Measurements from ENCODE around the gene MPV17.
"Not testable (repeated sequence)": the region's sequence is repeated elsewhere in the genome, so short reads cannot be mapped to it uniquely, and the experiment has no call there.

Gene MPV17

GRCh38 chr2:27335311-27335710 lies 12.4 kb upstream of the MPV17 start:
- H3K36me3 ChIP-seq (ENCODE audit: control insufficient read depth, insufficient read depth, low read length) = peaks cover 24% of the 10 kb centered on the region
- no peaks in the 10 kb centered on the region for H3K27me3 ChIP-seq (replicated peaks; ENCODE audit: control insufficient read depth, insufficient read depth, low read length)
- no peak for TF ChIP-seq CTCF (IDR thresholded peaks at IDR 0.05; ENCODE audit: insufficient read depth, low read length, poor library complexity, severe bottlenecking)
- H3K4me3 ChIP-seq (replicated peaks; ENCODE audit: low read depth, low read length) = no peak overlapping the region
- DNase-seq (ENCODE audit: extremely low read depth, insufficient read length) = no peak

GRCh38 chr2:27324720-27325119 lies 1.8 kb upstream of the MPV17 start:
- Histone ChIP-seq H3K27me3 (replicated peaks; ENCODE audit: control insufficient read depth, insufficient read depth, low read length) (no peaks in the 10 kb centered on the region), H3K4me3 (replicated peaks; ENCODE audit: low read depth, low read length) (no peak overlapping the region), H3K36me3 (ENCODE audit: control insufficient read depth, insufficient read depth, low read length) (peaks cover 19% of the 10 kb centered on the region)
- no peak for DNase-seq (ENCODE audit: extremely low read depth, insufficient read length)
- TF ChIP-seq CTCF (IDR thresholded peaks at IDR 0.05; ENCODE audit: insufficient read depth, low read length, poor library complexity, severe bottlenecking) = no peak

- Histone ChIP-seq H3K27me3 (replicated peaks; ENCODE audit: control insufficient read depth, insufficient read depth, low read length) (no peaks in the 10 kb centered on the region), H3K4me3 (replicated peaks; ENCODE audit: low read depth, low read length) (peak overlapping the region; percentile 86), H3K36me3 (ENCODE audit: control insufficient read depth, insufficient read depth, low read length) (peaks cover 15% of the 10 kb centered on the region)
- DNase-seq (ENCODE audit: extremely low read depth, insufficient read length) = no peak
- TF ChIP-seq CTCF (IDR thresholded peaks at IDR 0.05; ENCODE audit: insufficient read depth, low read length, poor library complexity, severe bottlenecking) = no peak
These were observed 844 bp upstream of the MPV17 start for GRCh38 chr2:27323596-27324285.

GRCh38 chr2:27322301-27322765 lies 564 bp downstream of the MPV17 start:
- Histone ChIP-seq H3K27me3 (replicated peaks; ENCODE audit: control insufficient read depth, insufficient read depth, low read length) (no peaks in the 10 kb centered on the region), H3K36me3 (ENCODE audit: control insufficient read depth, insufficient read depth, low read length) (peaks cover 13% of the 10 kb centered on the region), H3K4me3 (replicated peaks; ENCODE audit: low read depth, low read length) (peak overlapping the region; percentile 86)
- no peak for TF ChIP-seq CTCF (IDR thresholded peaks at IDR 0.05; ENCODE audit: insufficient read depth, low read length, poor library complexity, severe bottlenecking)
- no peak for DNase-seq (ENCODE audit: extremely low read depth, insufficient read length)

GRCh38 chr2:27320958-27321543 lies 1.8 kb downstream of the MPV17 start:
- no peak for TF ChIP-seq CTCF (IDR thresholded peaks at IDR 0.05; ENCODE audit: insufficient read depth, low read length, poor library complexity, severe bottlenecking)
- H3K27me3 ChIP-seq (replicated peaks; ENCODE audit: control insufficient read depth, insufficient read depth, low read length) = no peaks in the 10 kb centered on the region
- H3K36me3 ChIP-seq (ENCODE audit: control insufficient read depth, insufficient read depth, low read length) = peaks cover 7% of the 10 kb centered on the region
- no peak overlapping the region for H3K4me3 ChIP-seq (replicated peaks; ENCODE audit: low read depth, low read length)
- DNase-seq (ENCODE audit: extremely low read depth, insufficient read length) = no peak

GRCh38 chr2:27319839-27320238 lies 3.1 kb downstream of the MPV17 start:
- not testable (repeated sequence) for DNase-seq (ENCODE audit: extremely low read depth, insufficient read length); H3K36me3 ChIP-seq (ENCODE audit: control insufficient read depth, insufficient read depth, low read length); H3K27me3 ChIP-seq (replicated peaks; ENCODE audit: control insufficient read depth, insufficient read depth, low read length); H3K4me3 ChIP-seq (replicated peaks; ENCODE audit: low read depth, low read length)

Measured in GM06990 (cell line).